Psoas muscle (tissue), 8 donors: ENCODE measurements around the gene STX16. TPM values are rescaled to one million over a fixed set of nuclear protein-coding genes. Genes with fewer than 3 reads are reported as not detected.
"Not testable (repeated sequence)": the region's sequence is repeated elsewhere in the genome, so short reads cannot be mapped to it uniquely, and the experiment has no call there.

Experiments used
- ATAC-seq, 4 donors: fragments of 200-7000 bp; cut with Tn5 transposase; one replicate each; pipeline ENCODE4 v1.9.1; 2020; ENCODE audit warnings: moderate library complexity in 3 of 4, mild to moderate bottlenecking in 2 of 4
- DNase-seq, 2 donors: peaks; one replicate each; pipeline ENCODE4 v3.0.0-alpha.2; 2020
- H3K27ac ChIP-seq: fragments of 200-600 bp; one replicate; pipeline ENCODE4 v1.8.0; 2022
- H3K27me3 ChIP-seq, 3 donors: fragments of 200-600 bp in 1 of 3; one replicate each; pipeline versions ENCODE4 v1.6.1 to v1.8.0; 2013 to 2022; ENCODE audit warnings: low read length in 2 of 3, mild to moderate bottlenecking in 2 of 3, moderate library complexity in 1 of 3; ENCODE audit not compliant: insufficient read depth in 3 of 3
- H3K36me3 ChIP-seq, 2 donors: fragments of 200-600 bp in 1 of 2; one replicate each; pipeline versions ENCODE4 v1.6.1 to v1.8.0; 2013 to 2022; ENCODE audit warnings: low read depth in 1 of 2, mild to moderate bottlenecking in 1 of 2, moderate library complexity in 1 of 2; ENCODE audit not compliant: insufficient read depth in 1 of 2
- H3K4me1 ChIP-seq: fragments of 200-600 bp; one replicate; pipeline ENCODE4 v1.8.0; 2022
- H3K4me3 ChIP-seq: fragments of 200-600 bp; one replicate; pipeline ENCODE4 v1.8.0; 2022; ENCODE audit warnings: mild to moderate bottlenecking
- H3K9me3 ChIP-seq: fragments of 200-600 bp; one replicate; pipeline ENCODE4 v1.8.0; 2022
- WGBS, 3 donors: extraction: QIAGEN DNeasy Blood & Tissue Kit; methylation state at CpG; one replicate each; pipeline versions ENCODE4 v1.1.6 to v1.1.7; 2013; 5-methylcytosine and 5-hydroxymethylcytosine counted together
- intact Hi-C, 2 donors: fragments of 100-400 bp; cut with DNase I; formaldehyde crosslinking; loops; one replicate each; pipeline versions ENCODE4 v1.11.0 to v1.14.2; 2022
- polyA plus RNA-seq, 3 donors: library from polyadenylated mRNA; stranded (reverse); fragments of 200-250 nt; gene quantifications; one replicate each; pipeline ENCODE4 v1.2.3, GENCODE V29; 2013
- total RNA-seq, 4 donors: library from RNA; stranded (reverse); fragmentation: NEBNext Ultra II Directional in 2 of 4; extraction: Animal tissue kit (Norgen Biotek cat#: 25700) in 2 of 4; gene quantifications; one replicate each; pipeline versions ENCODE4 v1.2.1 to v1.2.4, GENCODE V29; 2021 to 2023
- TF ChIP-seq, protein P1 (sequence below): fragments of 200-600 bp; IDR thresholded peaks from one replicate; pipeline ENCODE4 v1.8.0; 2022; ENCODE audit warnings: antibody characterized with exemption
- donor health status: healthy with polysubstance abuse.
- donor health status: DM: no; HTN: no; CAD: no; lungs with moderate emphysema.
- donor health status: Bipolar disorder and iron deficiency.
- donor health status: healthy.
- donor health status: DM: yes; HTN: yes; CAD: no.
- donor health status: DM: no; HTN: no; CAD: no.
- donor health status: DM: no; HTN: no; CAD: no.
- donor health status: DM: yes; HTN: yes; CAD: no.

STX16 gene
- total and polyA plus RNA-seq, 7 donors: 17.5 to 58.1 (median 20.0) TPM

DNA sequence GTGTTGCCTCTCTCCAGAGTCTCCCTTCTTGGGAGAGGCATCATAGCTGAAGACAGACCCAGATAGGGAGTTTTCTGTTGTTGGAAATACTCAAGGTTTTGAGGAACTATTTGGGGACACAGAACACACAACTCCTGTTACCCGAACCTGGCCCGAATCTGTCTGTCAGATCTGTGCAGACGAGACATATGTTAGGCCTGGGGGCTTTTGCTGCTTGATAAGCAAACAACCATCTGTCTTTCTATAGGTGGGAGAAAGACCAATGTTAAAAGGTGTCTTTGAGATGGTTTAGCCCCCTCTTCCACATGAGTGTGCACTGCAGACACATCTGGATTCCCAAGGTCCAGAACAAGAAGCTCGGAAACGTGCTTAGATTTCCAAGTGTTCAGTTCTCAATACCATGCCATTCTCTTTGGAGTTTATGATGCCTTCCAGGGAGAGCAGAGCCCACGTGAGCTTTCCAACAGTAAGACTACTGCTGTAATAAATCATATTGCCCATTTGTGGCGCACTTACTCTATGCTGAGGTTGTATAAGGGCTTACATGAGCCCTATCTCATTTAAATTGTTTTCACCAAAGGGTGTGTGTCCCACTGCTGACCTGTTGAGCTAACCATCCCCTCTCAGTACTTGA, 3.8 kb upstream of the STX16 start:
- Histone ChIP-seq H3K36me3 (no peaks in the 10 kb centered on the region), H3K4me3 (no peak overlapping the region), H3K27ac (peak overlapping the region; percentile 43), H3K27me3 (no peaks in the 10 kb centered on the region), H3K4me1 (peaks cover 26% of the 10 kb centered on the region), H3K9me3 (no peaks in the 10 kb centered on the region)
- ATAC-seq: no peak
- WGBS, 3 donors: 67 to 88% (median 71%) methylated on average over 7 of the region's 7 CpGs
- intact Hi-C loops: loop anchor here in 1 of 2 donors (5.0 kb wide), 2 partner anchors 190 to 205 kb away; partner anchors contain the start of genes GNAS and GNAS-AS1
- DNase-seq: no peak
- TF ChIP-seq, protein P1, sequence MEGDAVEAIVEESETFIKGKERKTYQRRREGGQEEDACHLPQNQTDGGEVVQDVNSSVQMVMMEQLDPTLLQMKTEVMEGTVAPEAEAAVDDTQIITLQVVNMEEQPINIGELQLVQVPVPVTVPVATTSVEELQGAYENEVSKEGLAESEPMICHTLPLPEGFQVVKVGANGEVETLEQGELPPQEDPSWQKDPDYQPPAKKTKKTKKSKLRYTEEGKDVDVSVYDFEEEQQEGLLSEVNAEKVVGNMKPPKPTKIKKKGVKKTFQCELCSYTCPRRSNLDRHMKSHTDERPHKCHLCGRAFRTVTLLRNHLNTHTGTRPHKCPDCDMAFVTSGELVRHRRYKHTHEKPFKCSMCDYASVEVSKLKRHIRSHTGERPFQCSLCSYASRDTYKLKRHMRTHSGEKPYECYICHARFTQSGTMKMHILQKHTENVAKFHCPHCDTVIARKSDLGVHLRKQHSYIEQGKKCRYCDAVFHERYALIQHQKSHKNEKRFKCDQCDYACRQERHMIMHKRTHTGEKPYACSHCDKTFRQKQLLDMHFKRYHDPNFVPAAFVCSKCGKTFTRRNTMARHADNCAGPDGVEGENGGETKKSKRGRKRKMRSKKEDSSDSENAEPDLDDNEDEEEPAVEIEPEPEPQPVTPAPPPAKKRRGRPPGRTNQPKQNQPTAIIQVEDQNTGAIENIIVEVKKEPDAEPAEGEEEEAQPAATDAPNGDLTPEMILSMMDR: no peak

- no peaks in the 10 kb centered on the region for H3K9me3 ChIP-seq
- intact Hi-C loops: loop anchor here in 1 of 2 donors (2.0 to 5.0 kb wide), 3 partner anchors 189 to 411 kb away; partner anchors contain the start of genes GNAS and GNAS-AS1
- peaks cover 32% of the 10 kb centered on the region for H3K4me1 ChIP-seq
- ATAC-seq (no peak), DNase-seq (no peak)
- no peaks in the 10 kb centered on the region for H3K27me3 ChIP-seq
- H3K27ac ChIP-seq: peak overlapping the region; percentile 43
- WGBS, 3 donors: 64 to 71% (median 67%) methylated on average over 9 to 10 of the region's 12 CpGs
- no peak overlapping the region for H3K4me3 ChIP-seq
- TF ChIP-seq, protein P1: no peak
- no peaks in the 10 kb centered on the region for H3K36me3 ChIP-seq
These were observed 3.1 kb upstream of the STX16 start for GRCh38 chr20:58647796-58648501.

DNA sequence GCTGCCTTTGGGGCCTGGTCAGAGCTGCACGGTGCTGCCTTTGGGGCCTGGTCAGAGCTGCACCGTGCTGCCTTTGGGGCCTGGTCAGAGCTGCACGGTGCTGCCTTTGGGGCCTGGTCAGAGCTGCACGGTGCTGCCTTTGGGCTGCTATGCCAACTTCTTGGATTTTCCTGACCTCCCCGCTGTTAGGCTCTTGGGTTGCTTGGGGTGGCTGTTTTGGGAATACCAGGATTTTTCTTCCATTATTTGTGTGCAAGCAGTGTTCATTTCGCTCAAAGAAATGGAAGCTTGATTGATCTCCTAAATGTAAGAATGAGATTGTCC, 2.6 kb upstream of the STX16 start:
- H3K9me3 ChIP-seq, H3K36me3 ChIP-seq, ATAC-seq, DNase-seq, H3K27me3 ChIP-seq, H3K27ac ChIP-seq, H3K4me3 ChIP-seq: not testable (repeated sequence)
- WGBS, 3 donors: 79 to 94% (median 83%) methylated on average over 6 of the region's 6 CpGs
- peaks cover 37% of the 10 kb centered on the region for H3K4me1 ChIP-seq
- intact Hi-C loops: loop anchor here in 1 of 2 donors (2.0 to 5.0 kb wide), 3 partner anchors 189 to 412 kb away; partner anchors contain the start of genes GNAS and GNAS-AS1

- Histone ChIP-seq H3K9me3 (no peaks in the 10 kb centered on the region), H3K36me3 (no peaks in the 10 kb centered on the region), H3K27ac (peak overlapping the region; percentile 93), H3K4me3 (peak overlapping the region; percentile 73), H3K27me3 (no peaks in the 10 kb centered on the region), H3K4me1 (peaks cover 47% of the 10 kb centered on the region)
- WGBS, 3 donors: 35 to 42% (median 39%) methylated on average over 73 of the region's 73 CpGs
- intact Hi-C loops: loop anchor here (2.0 to 10.0 kb wide), 9 partner anchors 43 to 413 kb away; partner anchors contain the start of genes NPEPL1 (in 2 of the 2), ATP5F1E (in 1 of the 2), GNAS (in 1 of the 2) and GNAS-AS1 (in 1 of the 2)
- ATAC-seq: no peak
- TF ChIP-seq, protein P1: no peak
- peak in 1 of 2 donors; percentile 56 for DNase-seq
These were observed 1.5 kb upstream of the STX16 start for GRCh38 chr20:58649288-58650180.
